ENCODE data around the gene SFMBT2.

Gene SFMBT2

DNA sequence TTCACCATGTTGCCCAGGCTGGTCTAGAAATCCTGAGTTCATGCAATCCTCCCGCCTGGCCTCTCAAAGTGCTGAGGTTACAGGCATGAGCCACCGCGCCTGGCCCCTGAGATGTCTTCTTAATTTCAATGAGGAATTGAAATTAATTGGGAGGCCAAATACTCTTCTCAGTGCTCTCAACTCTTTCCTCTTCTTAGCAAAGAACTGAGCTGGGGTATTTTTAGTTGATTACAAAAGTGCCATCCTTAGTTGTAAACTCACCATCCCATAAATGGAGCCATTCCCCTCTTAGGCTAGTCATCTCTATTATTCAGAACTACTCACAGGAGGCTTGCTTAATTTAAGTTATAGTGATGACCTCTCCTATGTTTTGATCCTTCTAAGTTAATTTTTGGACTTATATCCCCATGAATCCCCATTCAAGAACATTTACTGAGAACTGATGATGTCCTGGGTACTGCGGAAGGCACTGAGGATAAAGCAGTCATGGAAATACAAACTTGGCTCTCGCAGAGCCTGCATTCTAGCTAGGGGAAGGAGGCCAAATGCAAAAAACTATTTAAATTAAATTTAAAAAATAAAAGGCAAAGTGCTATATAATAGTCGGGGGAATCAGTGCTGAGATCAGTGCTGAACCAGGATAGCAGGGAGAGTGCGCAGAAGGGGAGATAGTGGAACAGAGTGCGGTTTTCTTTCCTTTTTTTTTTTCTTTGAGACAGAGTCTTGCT is 145.3 kb downstream of the SFMBT2 start:
- no peak for DNase-seq (ENCODE audit: extremely low read depth, insufficient read length)
- TF ChIP-seq, protein P1, sequence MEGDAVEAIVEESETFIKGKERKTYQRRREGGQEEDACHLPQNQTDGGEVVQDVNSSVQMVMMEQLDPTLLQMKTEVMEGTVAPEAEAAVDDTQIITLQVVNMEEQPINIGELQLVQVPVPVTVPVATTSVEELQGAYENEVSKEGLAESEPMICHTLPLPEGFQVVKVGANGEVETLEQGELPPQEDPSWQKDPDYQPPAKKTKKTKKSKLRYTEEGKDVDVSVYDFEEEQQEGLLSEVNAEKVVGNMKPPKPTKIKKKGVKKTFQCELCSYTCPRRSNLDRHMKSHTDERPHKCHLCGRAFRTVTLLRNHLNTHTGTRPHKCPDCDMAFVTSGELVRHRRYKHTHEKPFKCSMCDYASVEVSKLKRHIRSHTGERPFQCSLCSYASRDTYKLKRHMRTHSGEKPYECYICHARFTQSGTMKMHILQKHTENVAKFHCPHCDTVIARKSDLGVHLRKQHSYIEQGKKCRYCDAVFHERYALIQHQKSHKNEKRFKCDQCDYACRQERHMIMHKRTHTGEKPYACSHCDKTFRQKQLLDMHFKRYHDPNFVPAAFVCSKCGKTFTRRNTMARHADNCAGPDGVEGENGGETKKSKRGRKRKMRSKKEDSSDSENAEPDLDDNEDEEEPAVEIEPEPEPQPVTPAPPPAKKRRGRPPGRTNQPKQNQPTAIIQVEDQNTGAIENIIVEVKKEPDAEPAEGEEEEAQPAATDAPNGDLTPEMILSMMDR (IDR thresholded peaks at IDR 0.05; ENCODE audit: insufficient read depth, low read length, poor library complexity, severe bottlenecking): no peak
- H3K27me3 ChIP-seq (replicated peaks; ENCODE audit: control insufficient read depth, insufficient read depth, low read length): no peaks in the 10 kb centered on the region
- H3K4me3 ChIP-seq (replicated peaks; ENCODE audit: low read depth, low read length): no peak overlapping the region
- H3K36me3 ChIP-seq (ENCODE audit: control insufficient read depth, insufficient read depth, low read length): no peaks in the 10 kb centered on the region

- TF ChIP-seq, protein P1 (IDR thresholded peaks at IDR 0.05; ENCODE audit: insufficient read depth, low read length, poor library complexity, severe bottlenecking): no peak
- DNase-seq (ENCODE audit: extremely low read depth, insufficient read length): no peak
- H3K36me3 ChIP-seq (ENCODE audit: control insufficient read depth, insufficient read depth, low read length): no peaks in the 10 kb centered on the region
- no peak overlapping the region for H3K4me3 ChIP-seq (replicated peaks; ENCODE audit: low read depth, low read length)
- H3K27me3 ChIP-seq (replicated peaks; ENCODE audit: control insufficient read depth, insufficient read depth, low read length): no peaks in the 10 kb centered on the region
Observed at GRCh38 chr10:7264313-7264756, 146.5 kb downstream of the SFMBT2 start.

GRCh38 chr10:7263616-7264015 is 147.2 kb downstream of the SFMBT2 start:
- no peak for DNase-seq (ENCODE audit: extremely low read depth, insufficient read length)
- no peaks in the 10 kb centered on the region for H3K27me3 ChIP-seq (replicated peaks; ENCODE audit: control insufficient read depth, insufficient read depth, low read length)
- H3K36me3 ChIP-seq (ENCODE audit: control insufficient read depth, insufficient read depth, low read length): no peaks in the 10 kb centered on the region
- no peak overlapping the region for H3K4me3 ChIP-seq (replicated peaks; ENCODE audit: low read depth, low read length)
- TF ChIP-seq, protein P1 (IDR thresholded peaks at IDR 0.05; ENCODE audit: insufficient read depth, low read length, poor library complexity, severe bottlenecking): no peak

GRCh38 chr10:7261351-7261750 is 149.5 kb downstream of the SFMBT2 start:
- Histone ChIP-seq H3K27me3 (replicated peaks; ENCODE audit: control insufficient read depth, insufficient read depth, low read length) (no peaks in the 10 kb centered on the region), H3K4me3 (replicated peaks; ENCODE audit: low read depth, low read length) (no peak overlapping the region), H3K36me3 (ENCODE audit: control insufficient read depth, insufficient read depth, low read length) (no peaks in the 10 kb centered on the region)
- TF ChIP-seq, protein P1 (IDR thresholded peaks at IDR 0.05; ENCODE audit: insufficient read depth, low read length, poor library complexity, severe bottlenecking): no peak
- no peak for DNase-seq (ENCODE audit: extremely low read depth, insufficient read length)

- no peaks in the 10 kb centered on the region for H3K36me3 ChIP-seq (ENCODE audit: control insufficient read depth, insufficient read depth, low read length)
- DNase-seq (ENCODE audit: extremely low read depth, insufficient read length): no peak
- H3K27me3 ChIP-seq (replicated peaks; ENCODE audit: control insufficient read depth, insufficient read depth, low read length): no peaks in the 10 kb centered on the region
- H3K4me3 ChIP-seq (replicated peaks; ENCODE audit: low read depth, low read length): no peak overlapping the region
- TF ChIP-seq, protein P1 (IDR thresholded peaks at IDR 0.05; ENCODE audit: insufficient read depth, low read length, poor library complexity, severe bottlenecking): no peak
Observed at GRCh38 chr10:7260912-7261311, 149.9 kb downstream of the SFMBT2 start.

Measured in GM06990 (cell line).